GM19467 (cell line): ENCODE measurements around the gene FRAS1.
"Not testable (repeated sequence)": the region's sequence is repeated elsewhere in the genome, so short reads cannot be mapped to it uniquely, and the experiment has no call there.

Source experiments
- ATAC-seq: cut with Tn5 transposase; IDR thresholded peaks from one replicate; pipeline ENCODE4 v1.9.1; 2021; ENCODE audit warnings: mild to moderate bottlenecking, moderate library complexity; ENCODE audit not compliant: unreplicated experiment

The FRAS1 gene

GRCh38 chr4:78119698-78120097 is 62.6 kb downstream of the FRAS1 start:
- no peak for ATAC-seq

DNA sequence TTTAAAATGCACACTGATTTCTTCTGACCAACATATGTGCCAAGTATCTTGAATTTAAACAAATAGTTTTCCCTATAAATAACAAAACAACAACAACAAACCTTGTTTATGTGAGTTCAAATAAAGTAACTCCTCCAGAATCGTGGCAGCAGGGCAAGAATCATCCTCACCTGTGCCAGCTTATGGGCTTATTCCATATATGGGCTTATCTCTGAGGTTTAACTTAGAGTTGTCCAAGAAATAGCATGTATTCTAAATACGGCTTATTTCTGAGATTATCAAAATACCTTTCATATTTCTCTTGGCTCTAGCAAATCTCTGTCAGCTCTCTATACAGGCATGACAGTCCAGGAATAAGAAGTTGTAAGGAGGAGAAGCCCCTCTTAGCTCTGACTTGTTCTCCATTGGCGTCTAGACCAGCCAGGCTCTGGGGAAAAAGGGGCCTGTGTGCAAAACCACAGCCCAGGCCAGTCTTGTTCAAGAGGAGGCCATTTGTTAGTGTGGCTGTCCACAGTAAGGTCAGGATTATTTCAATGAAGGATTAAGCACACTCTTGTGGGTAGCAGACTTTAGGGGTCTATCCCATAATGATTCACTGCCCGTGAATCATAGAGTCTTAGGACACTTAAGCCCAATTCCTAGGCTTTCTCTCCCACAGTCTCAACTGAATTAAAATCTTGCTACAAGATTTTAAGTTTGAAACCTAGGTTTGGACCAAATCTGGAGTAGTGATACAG is 63.2 kb downstream of the FRAS1 start:
- ATAC-seq: no peak

DNA sequence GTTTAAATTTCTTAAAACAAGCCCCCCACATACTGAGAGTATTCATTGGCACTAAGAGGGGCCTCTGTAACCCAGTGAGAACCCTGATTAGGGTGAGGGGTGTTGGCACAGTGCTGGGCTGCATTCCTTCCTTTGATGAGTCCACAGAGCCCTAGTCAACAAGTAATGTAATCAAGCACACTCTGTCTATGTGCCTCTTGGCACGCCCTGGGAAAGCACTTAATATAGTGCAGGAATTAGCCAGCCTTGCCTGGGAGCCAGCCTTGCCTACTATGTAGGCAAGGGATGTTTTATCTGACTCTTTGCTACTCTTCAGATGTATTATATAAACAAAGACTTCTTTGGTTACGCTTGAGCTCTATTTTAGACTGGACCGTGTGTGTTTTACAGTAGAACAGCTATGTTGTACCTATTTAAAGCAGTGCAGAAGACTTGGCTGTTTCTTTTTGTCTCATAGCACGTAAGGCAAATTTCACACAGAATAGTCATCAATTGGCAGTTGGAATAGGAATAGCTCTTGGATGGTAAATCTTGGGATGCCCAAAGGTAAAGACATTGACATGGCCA is 64.3 kb downstream of the FRAS1 start:
- no peak for ATAC-seq

- ATAC-seq: not testable (repeated sequence)
Observed at GRCh38 chr4:78125834-78126331, 68.8 kb downstream of the FRAS1 start.

- no peak for ATAC-seq
Observed at GRCh38 chr4:78129383-78130108, 72.4 kb downstream of the FRAS1 start.

DNA sequence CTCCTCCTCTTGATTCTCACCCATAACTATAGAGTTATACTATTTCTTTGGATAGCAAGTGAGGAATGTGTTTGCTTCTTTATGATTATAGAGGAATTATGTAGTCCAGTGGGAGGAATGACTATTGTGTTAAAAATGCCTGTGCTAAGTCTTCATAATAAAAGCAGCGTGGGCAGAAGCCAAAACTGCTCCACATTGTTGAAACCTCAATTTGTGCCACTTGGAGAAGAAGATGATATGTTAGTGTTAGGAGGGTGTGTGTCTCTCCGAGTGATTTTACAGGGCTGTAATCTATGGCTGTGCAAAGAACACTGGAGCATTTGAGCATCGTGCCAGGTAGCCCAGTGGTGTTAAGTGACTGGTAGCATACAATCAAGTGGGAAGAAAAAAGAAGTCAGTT is 74.3 kb downstream of the FRAS1 start:
- ATAC-seq: no peak

DNA sequence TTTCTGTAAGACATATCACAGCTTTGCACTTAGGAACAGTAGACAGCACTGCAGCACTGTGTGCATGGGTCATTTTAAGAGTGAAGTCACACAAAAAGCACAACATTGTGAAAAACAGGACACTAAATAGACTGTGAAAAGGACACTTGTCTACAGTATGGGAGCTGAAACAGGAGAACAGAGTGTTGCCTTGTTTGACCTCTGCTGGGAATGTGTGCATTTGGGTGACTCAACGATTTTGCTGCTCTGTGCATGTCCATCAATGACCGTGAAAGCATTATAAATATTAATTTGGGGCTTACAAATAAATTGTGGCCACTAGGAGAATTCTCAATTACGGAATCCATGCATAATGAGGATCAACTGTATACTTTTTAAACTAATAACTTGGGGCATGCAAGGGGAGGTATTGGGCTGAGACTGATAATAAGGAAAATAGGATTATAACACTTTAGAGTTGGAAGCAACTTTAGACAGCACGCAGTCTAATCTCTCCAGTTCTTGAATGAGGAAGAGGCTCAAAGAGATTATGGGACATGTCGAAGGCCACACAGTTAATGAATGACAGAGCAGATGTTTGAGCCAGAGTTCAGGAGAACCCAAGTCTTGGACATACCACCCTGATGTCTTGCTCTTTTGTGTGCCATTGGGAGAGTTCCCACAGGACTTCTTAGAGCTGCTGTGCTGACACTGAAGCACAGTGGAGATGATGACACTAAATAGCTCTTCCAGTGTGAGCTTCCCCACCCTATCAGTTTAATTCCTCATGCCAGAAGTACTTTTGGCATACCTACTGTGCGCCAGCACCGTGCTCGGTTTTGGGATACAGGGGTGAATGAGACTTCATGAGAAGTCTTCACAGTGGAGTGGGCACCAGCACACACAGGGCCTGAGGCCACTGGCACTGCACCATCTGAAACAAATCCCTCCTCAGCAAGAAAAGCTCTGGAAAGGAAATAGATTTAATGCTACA is 79.3 kb downstream of the FRAS1 start:
- no peak for ATAC-seq

DNA sequence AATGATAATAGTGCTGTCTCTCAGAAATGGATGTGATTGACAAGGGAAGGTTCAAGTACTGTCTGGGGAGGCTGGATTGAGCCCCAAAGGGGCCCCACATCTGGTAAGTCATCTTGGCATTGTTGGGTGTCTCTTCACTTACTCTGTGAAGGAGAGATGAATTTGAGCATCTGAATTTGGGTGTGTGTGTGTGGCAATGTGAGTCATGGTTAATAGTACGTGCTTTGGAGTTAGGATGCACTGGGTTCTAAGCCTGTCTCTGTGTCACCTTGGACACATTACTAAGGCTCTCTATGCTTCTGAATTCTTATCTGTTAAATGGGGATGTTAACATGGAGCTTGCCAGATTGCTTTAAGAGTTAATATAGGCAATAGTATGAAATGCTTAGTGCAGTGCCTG is 80.4 kb downstream of the FRAS1 start:
- no peak for ATAC-seq

DNA sequence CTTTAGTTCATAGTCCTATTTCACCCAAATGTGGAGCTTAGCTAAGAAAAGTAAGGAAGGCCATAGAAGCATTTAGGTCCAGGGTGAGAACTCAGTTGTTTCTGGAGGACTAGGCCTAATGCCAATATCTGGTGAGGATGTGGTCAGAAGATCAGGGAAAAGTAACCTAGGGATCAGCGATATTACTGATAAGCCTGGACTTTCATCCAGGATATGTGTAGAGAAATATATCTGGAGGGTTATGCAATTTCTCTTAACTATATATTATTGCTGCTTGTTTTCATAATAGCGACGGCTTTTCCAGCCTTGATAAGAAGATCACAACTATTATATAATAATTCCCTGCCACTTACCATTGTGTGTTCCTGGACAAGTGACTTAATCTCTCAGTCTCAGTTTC is 81.1 kb downstream of the FRAS1 start:
- no peak for ATAC-seq

- ATAC-seq: no peak
Observed at GRCh38 chr4:78143634-78144033, 86.5 kb downstream of the FRAS1 start.

DNA sequence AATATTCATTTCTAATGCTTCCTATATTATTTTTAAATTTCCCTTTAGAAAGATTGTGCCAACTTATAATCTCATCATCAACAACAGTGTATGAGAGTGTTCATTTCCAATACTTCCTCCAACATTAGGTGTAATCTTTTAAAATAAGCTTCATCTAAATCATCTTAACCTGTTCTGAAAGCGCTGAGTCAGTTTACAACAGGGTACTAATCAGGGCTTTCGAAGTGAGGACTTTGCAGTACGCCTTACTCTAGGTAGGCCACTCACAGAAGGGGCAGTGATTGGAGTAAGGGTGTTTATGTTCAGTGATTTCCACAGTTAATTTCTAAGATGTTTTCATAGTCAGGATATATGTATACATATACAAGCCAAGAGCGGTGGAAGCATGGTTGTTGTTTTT is 87.9 kb downstream of the FRAS1 start:
- no peak for ATAC-seq

- ATAC-seq: no peak
Observed at GRCh38 chr4:78145622-78146021, 88.5 kb downstream of the FRAS1 start.

- no peak for ATAC-seq
Observed at GRCh38 chr4:78149751-78150542, 92.8 kb downstream of the FRAS1 start.

GRCh38 chr4:78150543-78150864 is 93.4 kb downstream of the FRAS1 start:
- no peak for ATAC-seq

GRCh38 chr4:78152795-78153194 is 95.7 kb downstream of the FRAS1 start:
- no peak for ATAC-seq

GRCh38 chr4:78154972-78155590 is 98.0 kb downstream of the FRAS1 start:
- no peak for ATAC-seq

DNA sequence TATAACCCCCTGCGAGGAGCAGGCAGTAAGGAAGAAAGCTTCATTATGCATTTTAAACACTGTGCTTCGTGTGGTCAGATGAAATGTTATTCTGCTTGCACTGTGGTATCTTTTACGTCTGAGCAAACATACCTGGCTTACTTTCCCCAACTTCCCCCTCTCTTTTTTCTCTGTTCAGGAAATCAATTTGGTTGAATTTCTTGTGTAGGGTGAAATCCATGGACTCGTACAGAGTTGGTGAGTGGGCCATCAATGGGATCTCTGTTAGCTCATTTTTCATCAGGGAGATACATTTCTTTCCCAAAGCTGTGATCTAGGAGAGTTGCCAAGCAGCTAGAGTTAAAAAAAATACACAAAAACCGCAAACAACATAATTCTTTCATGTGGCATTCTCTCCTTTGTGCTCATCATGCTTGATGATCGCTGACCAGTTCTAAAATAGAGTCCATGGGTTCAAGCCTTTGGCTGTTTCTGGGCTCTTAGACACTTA is 98.5 kb downstream of the FRAS1 start:
- no peak for ATAC-seq

DNA sequence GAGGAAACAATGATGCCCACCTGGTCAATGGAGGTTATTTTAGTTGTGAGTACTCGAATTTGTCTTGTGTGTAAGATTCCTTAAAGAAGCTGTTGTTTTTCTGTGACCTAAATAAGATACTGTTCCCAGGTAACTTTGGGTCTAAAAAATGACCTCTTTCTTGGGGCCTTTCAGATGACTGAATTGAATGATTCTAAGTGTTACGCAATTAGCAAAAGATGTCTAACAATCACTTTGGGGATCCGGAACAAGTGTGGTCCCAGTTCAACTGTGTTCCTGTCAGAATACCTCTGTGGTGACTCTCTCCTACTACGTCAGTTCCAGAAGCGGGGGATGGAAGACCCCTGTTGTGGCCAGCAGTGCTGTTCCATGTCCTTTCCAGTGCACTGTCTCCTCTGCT is 99.4 kb downstream of the FRAS1 start:
- ATAC-seq: no peak

DNA sequence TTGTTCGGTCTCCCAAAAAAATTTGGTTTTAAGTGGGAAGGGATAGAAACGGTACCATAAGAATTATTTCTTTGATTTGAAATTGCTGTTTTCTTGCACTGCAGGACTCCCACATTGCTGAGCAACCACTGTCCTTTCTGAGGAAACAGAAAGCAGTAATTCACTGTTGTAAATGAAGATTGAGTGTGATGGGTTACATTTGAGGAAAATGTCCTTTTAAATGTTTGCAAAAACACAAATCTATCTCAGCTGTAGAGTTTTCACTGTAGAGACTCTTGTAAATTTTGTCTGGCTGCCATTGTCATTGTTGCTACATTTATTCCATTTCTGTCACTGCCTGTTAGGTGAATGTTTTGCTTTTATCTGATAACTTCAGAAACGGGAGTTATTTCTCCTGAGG is 105.2 kb downstream of the FRAS1 start:
- no peak for ATAC-seq

GRCh38 chr4:78162821-78163220 is 105.7 kb downstream of the FRAS1 start:
- no peak for ATAC-seq
